Measurements from ENCODE around the gene PHF12.

DNA sequence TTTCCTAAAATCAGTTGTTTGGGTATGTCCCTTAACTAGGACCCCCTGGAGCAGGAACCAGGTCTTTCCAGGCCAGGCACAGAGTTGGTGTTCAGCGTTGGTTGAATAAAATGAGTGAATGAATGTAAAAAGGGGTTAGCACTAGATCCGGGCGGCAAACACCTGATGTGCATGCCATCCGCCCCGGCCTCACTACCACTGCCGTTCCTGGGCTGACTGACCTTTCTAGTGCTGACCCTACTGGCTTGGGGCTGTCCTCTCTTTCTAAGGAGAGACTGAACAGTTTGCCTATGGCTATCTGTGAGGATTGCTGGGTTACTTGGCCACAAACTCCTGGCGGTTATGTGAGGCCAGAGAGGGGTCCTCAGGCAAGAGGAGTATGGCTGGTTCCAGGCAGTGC lies 10.1 kb upstream of the PHF12 start:
- TF ChIP-seq, protein P1, sequence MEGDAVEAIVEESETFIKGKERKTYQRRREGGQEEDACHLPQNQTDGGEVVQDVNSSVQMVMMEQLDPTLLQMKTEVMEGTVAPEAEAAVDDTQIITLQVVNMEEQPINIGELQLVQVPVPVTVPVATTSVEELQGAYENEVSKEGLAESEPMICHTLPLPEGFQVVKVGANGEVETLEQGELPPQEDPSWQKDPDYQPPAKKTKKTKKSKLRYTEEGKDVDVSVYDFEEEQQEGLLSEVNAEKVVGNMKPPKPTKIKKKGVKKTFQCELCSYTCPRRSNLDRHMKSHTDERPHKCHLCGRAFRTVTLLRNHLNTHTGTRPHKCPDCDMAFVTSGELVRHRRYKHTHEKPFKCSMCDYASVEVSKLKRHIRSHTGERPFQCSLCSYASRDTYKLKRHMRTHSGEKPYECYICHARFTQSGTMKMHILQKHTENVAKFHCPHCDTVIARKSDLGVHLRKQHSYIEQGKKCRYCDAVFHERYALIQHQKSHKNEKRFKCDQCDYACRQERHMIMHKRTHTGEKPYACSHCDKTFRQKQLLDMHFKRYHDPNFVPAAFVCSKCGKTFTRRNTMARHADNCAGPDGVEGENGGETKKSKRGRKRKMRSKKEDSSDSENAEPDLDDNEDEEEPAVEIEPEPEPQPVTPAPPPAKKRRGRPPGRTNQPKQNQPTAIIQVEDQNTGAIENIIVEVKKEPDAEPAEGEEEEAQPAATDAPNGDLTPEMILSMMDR (conservative IDR thresholded peaks at IDR 0.05 in 1 of 2, IDR thresholded peaks at IDR 0.05 in 1 of 2; ENCODE audit: low read depth in 1 of 2, low read length in 2 of 2), result no peak
- no peak for TF ChIP-seq EZH2 (IDR thresholded peaks at IDR 0.05; ENCODE audit: low read length, missing control alignments)
